Neural progenitor cell (in vitro differentiated cells): Measurements from ENCODE around the gene ARHGEF12.

Experiments
- CTCF ChIP-seq: fragments of 200-600 bp; sonication (generic); IDR thresholded peaks from 2 replicates; pipeline ENCODE4 v1.5.1; 2017; ENCODE audit warnings: antibody characterized with exemption, mild to moderate bottlenecking
- EZH2 ChIP-seq: fragments of 200-600 bp; sonication (generic); IDR thresholded peaks from 2 replicates; pipeline ENCODE4 v1.6.1; 2017; ENCODE audit warnings: antibody characterized with exemption, mild to moderate bottlenecking, moderate library complexity
- EZH2phosphoT487 ChIP-seq: fragments of 200-600 bp; sonication (generic); IDR thresholded peaks from 2 replicates; pipeline ENCODE4 v1.6.1; 2017; ENCODE audit warnings: antibody characterized with exemption

DNA sequence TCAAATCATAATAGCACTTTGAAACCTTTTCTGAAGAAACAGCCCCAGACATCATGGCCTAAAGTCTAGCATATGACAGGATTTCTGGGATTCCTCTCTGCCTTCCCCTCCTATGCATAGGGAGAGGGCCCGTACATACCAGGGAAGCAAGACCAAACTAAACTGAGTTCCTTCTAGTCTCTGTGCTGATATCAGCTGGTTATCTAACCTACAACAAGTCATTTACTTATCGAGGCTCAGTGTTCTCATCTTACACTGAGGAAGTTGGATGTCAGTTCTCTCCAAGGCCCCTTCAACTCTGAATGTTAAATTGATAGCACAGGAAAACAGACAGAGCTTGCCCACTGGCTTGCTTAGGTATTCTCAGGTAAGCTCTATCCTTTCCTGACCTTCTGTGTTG lies 158.4 kb downstream of the ARHGEF12 start:
- TF ChIP-seq EZH2phosphoT487 (no peak), CTCF (no peak), EZH2 (no peak)
